GM18909 (cell line): ENCODE data around the gene HPCAL4.

Source experiments
- ATAC-seq: cut with Tn5 transposase; IDR thresholded peaks from one replicate; pipeline ENCODE4 v1.9.1; 2021; ENCODE audit warnings: mild to moderate bottlenecking; ENCODE audit not compliant: unreplicated experiment, poor library complexity

Gene HPCAL4

GRCh38 chr1:39691383-39692151 is at the start of gene HPCAL4:
HPCAL4 (minus strand) TSS chr1:39691433; CDS start chr1:39684603, 6,830 bp downstream.
- peak; percentile 86 for ATAC-seq

GRCh38 chr1:39738622-39739366 is 47.6 kb upstream of the HPCAL4 start, which contains the start of gene PPIE:
PPIE (plus strand) TSS chr1:39738882; CDS start chr1:39738901, 19 bp downstream.
- peak; percentile 85 for ATAC-seq

DNA sequence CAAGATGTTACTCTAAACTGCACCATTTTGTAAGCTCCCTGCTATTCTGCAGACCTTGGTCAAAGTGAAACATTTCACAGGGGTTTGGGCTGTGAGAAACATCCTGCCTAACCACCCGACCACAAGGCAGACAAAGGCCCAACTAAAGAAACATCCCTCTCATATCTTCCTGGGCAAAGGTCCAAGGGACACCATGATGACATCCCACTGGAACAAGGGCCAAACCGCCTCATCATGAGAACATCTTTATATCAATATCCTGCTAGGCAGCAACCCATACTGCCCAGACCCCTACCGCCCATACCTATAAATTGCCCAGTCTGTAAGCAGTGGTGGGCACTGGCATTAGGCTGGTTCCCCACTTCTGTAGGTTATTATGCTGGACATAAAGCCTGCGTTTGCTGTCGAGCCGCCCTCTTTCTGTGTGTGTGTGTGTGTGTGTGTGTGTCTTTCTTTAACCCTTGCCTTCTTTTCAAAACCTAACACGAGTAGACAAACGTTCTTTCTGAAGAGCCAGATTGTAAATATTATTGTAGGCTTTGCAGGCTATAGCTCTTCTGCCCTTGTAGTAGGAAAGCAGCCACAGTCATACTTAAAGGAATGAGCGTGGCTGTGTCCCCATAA is 46.4 kb upstream of the HPCAL4 start:
- ATAC-seq = no peak

DNA sequence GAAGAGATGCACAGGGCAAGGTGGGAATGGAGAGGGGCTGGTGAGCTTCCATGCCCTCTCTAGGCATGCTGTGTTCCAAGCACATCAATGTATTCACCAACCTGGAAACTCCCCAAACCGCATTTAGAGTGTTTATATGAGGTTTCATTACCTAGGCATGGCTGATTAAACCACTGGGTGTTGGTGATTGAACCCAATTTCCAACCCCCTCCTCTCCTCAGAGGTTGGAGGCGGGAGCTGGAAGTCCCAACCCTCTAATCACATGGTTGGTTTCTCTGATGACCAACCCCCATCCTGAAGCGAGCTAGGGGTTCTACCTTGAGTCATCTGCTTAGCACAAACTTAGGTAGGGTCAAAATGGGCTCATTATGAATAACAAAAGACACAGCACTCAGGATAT is 44.5 kb upstream of the HPCAL4 start:
- no peak for ATAC-seq

- ATAC-seq = no peak
Measured at GRCh38 chr1:39733161-39733560, 41.9 kb upstream of the HPCAL4 start.

DNA sequence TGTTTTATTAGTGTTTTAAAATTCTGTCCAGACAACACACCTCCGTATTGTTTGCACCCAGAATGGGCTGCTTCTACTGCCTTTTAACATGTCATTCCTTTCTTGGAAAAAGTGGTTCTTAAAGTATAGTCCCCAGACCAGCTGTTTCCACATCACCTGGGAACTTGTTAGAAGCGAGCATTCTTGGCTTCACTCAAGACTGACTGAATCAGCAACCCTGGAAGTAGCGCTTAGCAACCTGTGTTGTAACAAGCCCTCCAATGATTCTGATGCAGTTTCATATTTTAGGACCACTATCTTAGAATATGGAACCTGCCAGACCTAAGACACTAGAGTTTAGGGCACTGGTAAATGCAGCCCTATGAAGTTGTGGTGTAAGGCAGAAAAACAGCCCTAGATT is 41.5 kb upstream of the HPCAL4 start:
- ATAC-seq = no peak

- no peak for ATAC-seq
Measured at GRCh38 chr1:39729842-39730241, 38.6 kb upstream of the HPCAL4 start.

- ATAC-seq = no peak
Measured at GRCh38 chr1:39729030-39729429, 37.8 kb upstream of the HPCAL4 start.

DNA sequence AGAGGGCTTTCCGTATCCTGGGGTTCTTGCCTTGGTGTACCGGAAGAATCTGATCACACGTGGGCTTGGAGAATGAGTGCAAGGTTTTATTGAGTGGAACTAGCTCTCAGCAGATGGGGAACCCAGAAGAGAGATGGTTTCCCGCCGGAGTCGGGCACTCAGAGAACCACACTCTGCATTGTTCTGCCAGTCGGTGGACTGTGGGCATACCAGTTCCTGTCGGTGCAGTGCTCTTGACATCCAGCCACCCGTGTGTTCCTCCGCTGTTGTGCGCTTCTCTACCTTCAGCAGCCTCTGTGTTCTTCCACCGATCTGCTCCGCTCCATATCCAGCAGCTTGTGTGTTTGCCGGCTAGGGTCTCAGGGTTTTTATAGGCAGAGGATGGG is 36.7 kb upstream of the HPCAL4 start:
- no peak for ATAC-seq

- ATAC-seq = no peak
Measured at GRCh38 chr1:39727221-39727931, 36.1 kb upstream of the HPCAL4 start.

DNA sequence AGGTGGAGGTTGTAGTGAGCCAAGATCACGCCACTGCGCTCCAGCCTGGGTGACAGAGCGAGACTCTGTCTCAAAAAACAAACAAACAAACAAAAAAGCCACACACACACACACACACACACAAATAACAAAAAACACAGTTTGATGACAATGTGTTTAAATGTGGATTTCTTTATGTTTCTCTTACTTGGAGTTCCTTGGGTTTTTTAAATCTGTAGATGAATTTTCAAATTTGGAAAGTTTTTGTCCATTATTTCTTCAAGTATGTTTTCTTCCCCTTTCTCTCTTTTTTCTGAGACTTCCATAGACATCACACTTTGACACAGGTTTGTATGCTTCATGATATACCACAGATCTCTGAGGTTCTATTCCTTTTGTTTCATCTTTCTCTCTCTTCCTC is 35.4 kb upstream of the HPCAL4 start:
- ATAC-seq = no peak

DNA sequence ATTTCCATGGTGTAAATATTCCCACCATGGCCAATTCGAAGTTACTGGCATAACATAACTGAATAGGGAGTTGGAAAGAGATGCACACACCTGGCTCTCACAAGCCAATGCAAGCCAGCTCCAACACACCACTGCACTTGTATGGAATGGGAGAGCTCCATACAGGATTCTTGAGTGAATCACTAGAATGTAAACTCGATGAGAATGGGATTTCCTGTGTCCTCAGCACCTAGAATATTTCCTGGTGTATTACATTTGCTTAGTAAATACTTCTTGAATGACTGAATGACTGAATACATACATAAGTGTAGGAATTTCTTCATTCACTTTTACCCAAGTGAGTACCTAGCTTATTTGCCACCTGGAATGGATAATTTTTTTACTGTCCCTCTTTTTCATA is 31.3 kb upstream of the HPCAL4 start:
- ATAC-seq = no peak

DNA sequence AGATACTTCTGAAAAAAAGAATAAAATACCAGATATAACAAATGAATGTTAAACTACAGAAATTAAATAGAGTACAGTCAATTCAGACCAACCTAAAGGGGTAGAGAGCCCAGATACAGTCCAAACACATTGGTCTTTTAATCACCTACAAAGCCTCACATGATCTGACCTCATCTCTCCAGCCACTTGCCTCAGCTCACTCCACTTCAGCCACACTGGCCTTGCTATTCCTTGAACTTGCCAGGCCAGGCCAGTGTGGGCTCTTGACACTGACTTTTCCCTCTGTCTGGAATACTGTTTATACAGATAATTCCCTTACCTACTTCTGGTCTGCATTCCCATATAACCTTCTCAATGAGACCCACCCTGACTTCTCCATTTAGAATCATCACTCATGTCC is 30.4 kb upstream of the HPCAL4 start:
- no peak for ATAC-seq

GRCh38 chr1:39720094-39720999 is 29.1 kb upstream of the HPCAL4 start:
- no peak for ATAC-seq

DNA sequence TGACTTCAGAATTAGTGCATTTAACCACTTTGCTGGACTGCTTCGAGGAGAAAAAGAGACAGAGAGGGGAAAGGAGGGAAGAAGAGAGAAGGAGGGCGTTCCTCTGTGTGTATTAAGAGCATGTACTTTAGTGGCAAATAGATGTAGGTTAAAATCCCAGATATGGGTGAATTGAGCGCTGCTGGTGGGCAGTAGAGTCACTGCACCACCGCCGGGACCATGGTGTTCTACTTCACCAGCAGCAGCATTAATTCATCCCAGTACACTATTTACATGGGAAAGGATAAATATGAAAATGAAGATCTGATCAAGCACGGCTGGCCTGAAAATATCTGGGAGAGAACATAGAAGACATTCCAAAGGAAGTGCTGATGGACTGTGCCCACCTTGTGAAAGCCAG is 26.6 kb upstream of the HPCAL4 start:
- no peak for ATAC-seq

GRCh38 chr1:39713557-39713956 is 22.3 kb upstream of the HPCAL4 start:
- ATAC-seq = no peak

GRCh38 chr1:39711966-39712340 is 20.7 kb upstream of the HPCAL4 start:
- ATAC-seq = no peak

GRCh38 chr1:39711104-39711965 is 20.1 kb upstream of the HPCAL4 start:
- no peak for ATAC-seq

DNA sequence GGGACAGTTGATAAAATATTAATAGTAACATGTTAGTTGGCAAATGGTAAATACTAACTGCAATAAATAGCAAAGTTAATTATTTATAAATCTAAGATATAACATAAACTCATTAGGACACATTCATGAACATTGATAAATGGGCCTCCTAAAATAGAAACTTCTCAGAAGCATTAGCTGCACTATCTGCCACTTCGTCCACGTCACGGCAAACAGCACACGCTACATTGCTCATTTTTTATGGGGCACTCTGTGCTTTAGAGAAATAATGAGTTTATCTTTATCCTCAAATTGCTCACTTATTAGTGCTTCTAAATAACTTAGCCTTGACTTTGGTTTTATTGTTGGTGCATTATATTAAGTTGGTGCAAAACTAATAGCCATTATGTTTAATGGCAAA is 16.3 kb upstream of the HPCAL4 start:
- no peak for ATAC-seq
